NK-92 (cell line): ENCODE measurements around the gene VPS35.
"Not testable (repeated sequence)": the region's sequence is repeated elsewhere in the genome, so short reads cannot be mapped to it uniquely, and the experiment has no call there.

Source experiments
- DNase-seq: peaks from one replicate; lab custom pipeline; 2025; ENCODE audit not compliant: unreplicated experiment; lab: John Stamatoyannopoulos, UW

The VPS35 gene

GRCh38 chr16:46673320-46674013, 15.5 kb downstream of the VPS35 start:
- no peak for DNase-seq

- no peak for DNase-seq
Observed at GRCh38 chr16:46662123-46662522, 26.9 kb downstream of the VPS35 start.

DNA sequence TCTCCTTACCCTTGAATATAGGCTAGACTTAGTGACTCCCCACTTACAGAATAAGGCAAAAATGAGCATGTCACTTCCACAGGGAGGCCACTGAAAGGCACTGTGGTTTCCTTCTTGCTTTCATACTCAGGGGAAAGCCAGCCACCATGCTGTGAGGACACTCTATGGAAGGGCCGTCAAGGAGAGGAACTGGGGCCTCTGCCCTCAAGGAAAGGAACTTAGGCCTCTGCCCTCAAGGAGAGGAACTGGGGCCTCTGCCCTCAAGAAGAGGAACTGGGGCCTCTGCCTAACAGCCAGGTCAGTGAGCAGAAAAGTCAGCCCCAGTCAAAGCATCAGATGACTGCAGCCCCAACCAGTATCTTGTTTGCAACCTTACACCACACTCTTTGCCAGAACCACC, 30.1 kb downstream of the VPS35 start:
- no peak for DNase-seq

DNA sequence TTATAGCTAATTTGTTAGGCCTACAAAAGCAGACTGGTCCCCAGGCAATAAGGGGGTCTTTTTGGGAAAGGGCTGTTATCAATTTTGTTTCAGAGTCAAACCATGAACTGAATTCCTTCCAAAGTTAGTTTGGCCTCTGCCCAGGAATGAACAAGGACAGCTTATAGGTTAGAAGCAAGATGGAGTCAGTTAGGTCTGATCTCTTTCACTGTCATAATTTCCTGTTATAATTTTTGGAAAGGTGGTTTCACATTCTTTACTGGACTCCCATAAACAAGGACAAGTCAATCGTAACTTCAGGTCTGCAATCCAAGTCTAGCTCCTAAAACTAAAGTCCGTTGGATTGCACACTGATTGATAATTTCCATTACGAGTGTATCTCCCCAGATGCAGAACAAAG, 37.7 kb downstream of the VPS35 start:
- no peak for DNase-seq

GRCh38 chr16:46650254-46650623, 38.7 kb downstream of the VPS35 start:
- no peak for DNase-seq

GRCh38 chr16:46649588-46650253, 39.3 kb downstream of the VPS35 start:
- DNase-seq, result no peak

DNA sequence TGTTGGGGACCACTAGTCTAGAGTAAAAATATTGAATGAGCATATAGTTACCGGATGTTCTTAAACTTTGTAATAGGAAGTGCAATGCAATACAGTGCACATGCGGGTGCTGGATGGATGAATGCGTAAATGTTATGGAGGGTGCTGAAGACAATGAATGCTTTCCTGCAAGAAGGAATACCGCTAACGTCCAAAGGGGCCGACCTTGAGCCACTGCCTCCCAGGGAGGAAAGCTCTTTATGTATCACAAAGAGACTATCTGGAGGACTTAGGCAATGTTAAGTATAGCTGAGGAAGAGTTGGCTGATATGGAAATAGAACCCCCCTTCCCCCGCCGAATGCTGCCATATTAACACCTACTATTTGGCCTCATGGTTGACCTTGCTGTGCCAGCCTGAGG, 40.3 kb downstream of the VPS35 start:
- no peak for DNase-seq

GRCh38 chr16:46638947-46639925, 49.7 kb downstream of the VPS35 start:
- DNase-seq, result no peak

GRCh38 chr16:46632778-46633733, 55.9 kb downstream of the VPS35 start:
- DNase-seq, result no peak

GRCh38 chr16:46629331-46630219, 59.4 kb downstream of the VPS35 start:
- DNase-seq, result no peak

DNA sequence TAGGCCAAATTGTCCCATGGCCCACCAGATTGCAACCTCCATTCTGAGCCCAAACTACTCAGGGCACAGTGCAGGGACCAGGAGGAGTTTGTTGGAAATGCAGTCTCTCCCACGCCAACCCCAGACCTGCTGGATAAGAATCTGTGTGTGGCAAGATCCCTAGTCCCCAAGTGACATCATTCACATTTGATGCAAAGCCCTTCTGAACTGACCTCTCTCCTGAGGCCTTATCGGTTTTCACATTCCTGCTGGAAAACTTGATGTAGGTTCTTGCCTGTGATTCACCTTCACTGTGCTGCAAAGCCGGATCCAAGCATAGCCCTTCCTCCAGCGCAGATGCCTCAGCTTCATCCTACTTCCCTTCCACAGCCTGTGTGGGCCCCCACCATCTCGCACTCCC, 61.2 kb downstream of the VPS35 start:
- DNase-seq, result no peak

- not testable (repeated sequence) for DNase-seq
Observed at GRCh38 chr16:46626681-46627080, 62.3 kb downstream of the VPS35 start.

DNA sequence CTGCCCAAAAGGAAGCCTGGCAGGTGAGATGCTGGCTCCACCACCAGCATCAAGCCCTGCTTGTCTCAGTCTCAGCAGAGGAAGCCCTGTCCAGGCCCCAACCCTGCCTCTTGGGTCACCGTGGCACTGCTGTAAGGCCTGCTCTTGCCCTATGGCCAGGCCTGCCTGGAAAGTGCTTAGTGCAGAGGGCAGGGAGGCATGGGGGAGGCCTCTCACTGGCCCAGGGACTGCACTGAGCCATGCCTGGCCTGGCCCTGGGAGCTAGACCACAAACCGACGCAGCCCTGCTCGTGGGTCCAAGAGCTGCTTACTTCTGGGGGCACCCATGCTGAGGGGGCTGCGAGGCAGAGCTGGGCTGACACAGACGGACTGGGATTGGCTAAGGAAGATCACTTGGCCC, 64.1 kb downstream of the VPS35 start:
- not testable (repeated sequence) for DNase-seq

- DNase-seq, result not testable (repeated sequence)
Observed at GRCh38 chr16:46623707-46624106, 65.3 kb downstream of the VPS35 start.

- not testable (repeated sequence) for DNase-seq
Observed at GRCh38 chr16:46623246-46623645, 65.7 kb downstream of the VPS35 start.

GRCh38 chr16:46621934-46622676, 66.9 kb downstream of the VPS35 start:
- DNase-seq, result no peak

GRCh38 chr16:46621006-46621933, 67.7 kb downstream of the VPS35 start, which contains the start of gene SHCBP1:
SHCBP1 (minus strand) TSS chr16:46621379; CDS start chr16:46621359, 20 bp downstream.
- no peak for DNase-seq
